Activated CD4-positive, alpha-beta T cell treated with anti-CD3 and anti-CD28 coated beads, Interleukin-2, amount 50 U/mL, for 48 hours (primary cell): Measurements from ENCODE around the gene FICD.
A peak's percentile ranks its signal among the peaks of the same experiment; 100 is the strongest.
"Not testable (repeated sequence)": the region's sequence is repeated elsewhere in the genome, so short reads cannot be mapped to it uniquely, and the experiment has no call there.

Experiments
- DNase-seq, 2 experiments: peaks; one replicate each; pipeline ENCODE4 v3.0.0-alpha.2; 2020

FICD gene

GRCh38 chr12:108514973-108515814 lies at the start of gene FICD:
TSS of gene FICD (plus strand) at chr12:108515277. CDS start at chr12:108516973, 1,696 bp downstream.
- peak; percentile 100 for DNase-seq

DNA sequence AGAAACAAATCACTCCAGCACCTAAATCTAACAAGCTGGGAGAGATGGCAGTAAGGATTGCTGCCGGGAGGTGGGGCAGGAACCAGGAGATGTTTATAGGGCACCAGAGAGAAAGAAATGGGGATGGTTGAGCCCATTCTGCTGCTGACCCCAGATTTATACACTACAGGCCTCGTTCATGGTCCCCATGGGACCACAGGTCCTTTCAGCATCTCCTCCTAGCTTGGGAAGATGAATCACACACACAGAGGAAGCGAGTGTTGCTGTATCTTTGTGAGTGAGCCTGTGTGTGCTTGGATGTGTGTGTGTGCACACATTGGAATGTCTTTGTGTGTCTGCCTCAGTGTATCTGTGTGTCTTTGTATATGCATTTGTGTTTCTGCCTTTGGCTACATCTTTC lies 49.7 kb upstream of the FICD start:
- no peak for DNase-seq

- no peak for DNase-seq
These were observed 46.7 kb upstream of the FICD start for GRCh38 chr12:108468196-108468968.

DNA sequence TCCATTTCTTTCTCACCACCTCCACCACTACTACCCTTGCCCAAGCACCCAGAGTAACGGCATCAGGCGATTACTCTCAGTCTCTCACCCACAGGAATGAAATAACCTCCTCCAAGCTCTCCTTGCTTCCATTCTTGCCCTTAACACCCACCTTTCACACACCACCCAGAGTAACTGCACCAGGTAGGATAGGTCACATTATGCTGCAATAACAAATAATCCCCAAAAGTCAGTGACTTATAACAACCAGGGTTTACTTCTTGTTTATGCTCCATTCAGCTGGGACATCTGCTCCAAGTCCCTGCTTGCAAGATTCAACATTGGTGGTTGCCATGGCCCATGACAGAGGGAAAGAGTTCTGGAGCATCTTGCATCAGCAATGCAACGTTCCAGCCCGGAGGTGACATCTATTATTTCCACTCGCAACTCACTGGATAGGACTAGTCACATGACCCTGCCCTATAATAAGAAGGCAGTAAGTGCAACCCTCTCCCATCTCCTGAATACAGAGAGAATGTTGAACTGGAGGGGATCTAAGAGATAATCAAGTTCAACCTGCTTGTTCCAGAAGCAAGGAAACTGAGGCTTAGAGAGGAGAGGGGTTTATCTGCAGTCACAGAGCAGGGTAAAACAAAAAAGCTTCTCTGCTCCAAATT lies 41.5 kb upstream of the FICD start:
- DNase-seq: no peak

GRCh38 chr12:108475396-108475795 lies 39.7 kb upstream of the FICD start:
- no peak for DNase-seq

GRCh38 chr12:108477055-108477880 lies 37.8 kb upstream of the FICD start:
- DNase-seq: no peak

DNA sequence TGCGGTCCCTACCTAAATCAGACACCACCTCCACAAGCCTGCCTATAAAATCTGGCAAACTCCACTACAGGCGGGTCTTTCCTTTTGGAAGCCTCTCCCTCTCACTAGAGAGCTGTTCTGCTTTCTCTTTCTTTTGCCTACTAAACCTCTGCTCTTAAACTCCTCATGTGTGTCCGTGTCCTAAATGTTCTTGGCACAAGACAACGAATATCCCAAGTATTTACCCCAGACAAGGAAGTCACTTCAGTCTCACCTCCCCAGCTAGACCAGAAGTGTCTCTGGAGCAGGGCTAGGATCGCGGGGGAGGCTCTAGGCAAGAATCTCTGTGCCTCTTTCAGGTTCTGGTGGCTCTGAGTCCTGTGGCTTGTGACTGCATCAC lies 37.2 kb upstream of the FICD start:
- DNase-seq: no peak

DNA sequence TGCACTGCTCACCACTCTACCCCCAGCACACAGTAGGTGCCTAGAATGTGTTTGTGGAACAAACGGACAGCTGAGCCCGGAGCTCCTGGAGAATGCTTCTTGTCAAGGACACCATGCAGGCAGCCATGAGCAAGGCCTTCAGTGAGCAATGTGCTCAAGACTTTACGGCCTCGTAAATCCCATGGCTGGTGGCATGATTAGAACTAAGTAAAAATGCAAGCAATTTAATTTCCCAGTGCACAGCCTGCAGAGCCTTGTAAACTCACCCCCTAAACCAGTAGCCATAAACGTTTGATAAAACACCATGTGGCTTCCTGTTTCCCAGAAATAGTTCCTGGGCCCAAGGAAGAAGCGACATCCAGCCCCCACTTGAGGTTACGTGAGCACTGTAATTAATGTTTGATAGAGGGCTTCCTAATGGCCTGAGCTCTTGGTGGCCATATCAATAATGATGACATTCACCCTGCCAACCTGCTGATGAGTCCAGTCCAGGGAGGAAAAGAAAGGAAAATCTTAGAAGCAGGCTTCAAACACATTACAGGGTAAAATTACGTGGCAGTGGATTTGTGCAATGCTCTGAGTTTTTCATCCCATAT lies 36.4 kb upstream of the FICD start:
- no peak for DNase-seq

DNA sequence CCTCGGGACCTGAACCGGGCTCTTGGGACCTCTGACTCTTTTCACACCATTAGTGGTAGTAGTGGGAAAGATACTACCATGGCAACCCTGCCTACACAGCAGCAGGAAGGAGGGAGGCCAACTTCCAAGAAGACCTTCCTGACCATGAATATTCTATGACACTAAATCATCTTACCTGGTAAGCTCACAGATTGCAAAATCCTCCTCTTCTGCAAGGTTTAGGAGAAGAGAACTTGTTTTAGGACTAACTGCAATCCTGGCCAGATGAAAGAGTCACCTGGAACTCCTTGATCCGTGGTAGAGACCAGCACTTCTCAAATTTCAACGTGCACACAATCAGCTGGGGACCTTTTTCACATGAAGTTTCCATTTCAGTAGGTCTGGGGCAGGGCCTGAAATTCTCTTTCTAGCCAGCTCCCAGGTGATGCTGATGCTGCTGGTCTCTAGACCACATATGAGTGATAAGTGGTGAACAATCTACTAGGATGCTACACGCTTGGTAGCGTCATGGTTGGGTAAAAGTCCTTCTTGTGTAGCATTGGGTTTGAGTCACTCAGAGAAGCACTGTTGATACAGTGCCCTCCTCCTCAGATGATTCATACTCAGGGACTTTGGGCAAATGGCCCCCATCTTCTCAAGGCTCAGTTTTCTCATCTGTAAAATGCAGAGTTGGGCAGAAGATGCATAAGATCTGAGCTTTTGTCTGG lies 35.6 kb upstream of the FICD start:
- no peak for DNase-seq

DNA sequence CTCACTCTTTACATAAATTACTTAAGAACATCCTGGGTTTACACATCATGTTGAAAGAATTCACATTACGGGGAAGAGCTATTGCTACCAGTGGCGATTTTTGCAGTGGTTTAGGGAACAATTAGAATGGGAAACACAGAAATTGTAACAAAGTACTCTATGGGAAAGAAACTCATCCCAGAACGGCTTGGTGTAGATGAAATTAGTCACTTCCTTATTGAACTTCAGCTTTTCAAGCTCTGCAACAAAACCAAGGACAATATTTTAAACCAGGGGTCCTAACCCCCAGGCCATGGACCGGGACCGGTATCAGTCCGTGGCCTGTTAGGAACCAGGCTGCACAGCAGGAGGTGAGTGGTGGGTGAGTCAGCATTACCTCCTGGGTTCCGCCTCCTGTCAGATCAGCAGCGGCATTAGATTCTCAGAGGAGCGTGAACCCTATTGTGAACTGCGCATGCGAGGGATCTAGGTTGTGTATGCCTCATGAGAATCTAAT lies 32.3 kb upstream of the FICD start:
- DNase-seq: no peak

- DNase-seq: no peak
These were observed 31.6 kb upstream of the FICD start for GRCh38 chr12:108483213-108484059.

- no peak for DNase-seq
These were observed 30.6 kb upstream of the FICD start for GRCh38 chr12:108484431-108484830.

DNA sequence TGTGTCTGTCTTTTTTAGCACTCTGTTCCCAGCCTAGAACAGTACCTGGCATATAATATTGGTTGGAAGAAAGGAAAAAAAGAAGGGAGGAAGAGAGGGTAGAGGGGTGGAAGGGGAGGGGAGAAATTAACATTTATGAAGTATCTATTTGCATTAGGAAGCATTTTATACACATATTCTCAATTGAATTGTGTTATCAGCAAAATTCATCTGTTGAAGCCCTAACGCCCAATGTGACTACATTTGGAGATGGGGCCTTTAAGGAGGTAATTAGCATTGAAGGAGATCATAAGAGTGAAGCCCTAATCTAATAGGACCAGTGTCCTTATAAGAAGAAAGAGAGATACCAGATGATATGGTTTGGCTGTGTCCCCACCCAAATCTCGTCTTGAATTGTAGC lies 30.2 kb upstream of the FICD start:
- no peak for DNase-seq

- DNase-seq: not testable (repeated sequence)
These were observed 29.7 kb upstream of the FICD start for GRCh38 chr12:108485371-108485770.

DNA sequence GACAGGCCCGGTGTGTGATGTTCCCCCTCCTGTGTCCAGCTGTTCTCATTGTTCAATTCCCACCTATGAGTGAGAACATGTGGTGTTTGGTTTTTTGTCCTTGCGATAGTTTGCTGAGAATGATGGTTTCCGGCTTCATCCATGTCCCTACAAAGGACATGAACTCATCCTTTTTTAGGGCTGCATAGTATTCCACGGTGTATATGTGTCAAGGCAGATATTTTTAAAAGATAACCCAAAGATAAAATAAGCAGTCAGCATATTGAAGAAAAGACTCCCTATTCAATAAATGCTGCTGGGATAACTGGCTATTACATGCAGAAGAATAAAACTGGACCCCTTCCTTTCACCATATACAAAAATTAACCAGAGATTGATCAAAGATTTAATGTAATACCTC lies 28.0 kb upstream of the FICD start:
- not testable (repeated sequence) for DNase-seq

- no peak for DNase-seq
These were observed 23.8 kb upstream of the FICD start for GRCh38 chr12:108491256-108491655.

- peak; percentile 42 to 50 for DNase-seq
These were observed 20.0 kb upstream of the FICD start for GRCh38 chr12:108495054-108495453.

DNA sequence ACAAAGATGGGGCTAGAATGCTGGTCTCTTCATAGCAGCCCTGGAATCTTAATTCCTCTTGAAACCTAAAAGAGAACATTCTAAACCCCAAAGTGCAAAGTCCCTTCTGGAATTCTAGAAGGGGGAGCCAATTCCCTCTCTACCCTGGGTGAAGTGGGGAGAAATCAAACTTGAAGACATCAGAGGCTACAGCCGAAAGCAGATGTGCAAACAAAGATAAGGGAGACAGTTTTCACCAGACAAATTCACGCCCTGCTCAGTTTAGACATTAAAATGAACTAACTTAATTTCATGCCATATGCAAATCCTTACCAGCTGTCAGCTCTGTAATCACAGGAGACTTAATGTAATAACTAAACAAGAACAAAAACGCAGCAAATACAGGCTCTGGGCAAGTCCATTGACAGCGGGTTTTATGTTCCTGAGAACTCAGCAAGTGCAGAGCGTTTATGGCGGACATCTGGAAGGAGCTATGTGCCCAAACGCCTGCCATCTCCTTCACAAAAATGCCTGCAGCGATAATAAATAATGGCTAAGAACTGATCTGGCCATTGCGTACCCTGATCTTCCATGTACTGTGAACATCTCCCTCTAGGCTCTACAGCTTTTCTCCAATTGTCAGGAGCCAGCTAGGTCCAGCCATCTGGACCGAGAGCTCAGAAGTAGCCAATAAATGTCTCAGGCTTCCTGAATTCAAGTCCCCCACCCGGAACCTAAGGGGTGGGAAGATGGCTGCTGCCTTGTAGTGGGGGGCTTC lies 19.1 kb upstream of the FICD start:
- DNase-seq: no peak

GRCh38 chr12:108498136-108498535 lies 16.9 kb upstream of the FICD start:
- DNase-seq: no peak

DNA sequence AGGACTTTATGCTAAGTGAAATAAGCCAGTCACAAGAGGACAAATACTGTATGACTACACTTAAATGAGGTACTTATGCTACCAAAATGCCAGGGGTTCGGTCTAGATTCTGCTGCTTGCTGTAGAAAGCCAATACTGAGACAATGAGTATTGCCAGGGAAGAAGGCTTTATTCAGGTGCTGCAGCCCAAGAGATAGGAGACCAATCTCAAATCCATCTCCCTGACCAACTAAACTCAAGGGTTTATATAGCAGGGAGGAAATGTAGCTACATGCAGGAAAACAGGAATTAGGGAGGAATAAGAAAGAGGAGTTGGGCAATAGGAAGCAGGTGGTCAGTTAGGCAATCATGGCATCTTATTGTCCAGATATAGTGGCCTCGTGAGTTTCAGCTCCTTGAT lies 12.2 kb upstream of the FICD start:
- no peak for DNase-seq
